ENCODE results near the gene TCF4.

GRCh38 chr18:55515214-55515613 is 72.8 kb downstream of the TCF4 start:
- TF ChIP-seq POLR2AphosphoS5 (IDR thresholded peaks at IDR 0.05; ENCODE audit: low read depth) (no peak), CTCF (conservative IDR thresholded peaks at IDR 0.05; ENCODE audit: low read depth in 2 of 2) (no peak), REST (IDR thresholded peaks at IDR 0.05; ENCODE audit: unreplicated experiment) (no peak), EZH2phosphoT487 (IDR thresholded peaks at IDR 0.05; ENCODE audit: unreplicated experiment) (no peak), EZH2 (IDR thresholded peaks at IDR 0.05; ENCODE audit: low read depth, unreplicated experiment) (no peak), JUNB (IDR thresholded peaks at IDR 0.05; ENCODE audit: unreplicated experiment) (no peak)

Measured in GM23338 (cell line).